HCT116 (cell line): ENCODE measurements around the gene ZSWIM5. TPM values are rescaled to one million over a fixed set of nuclear protein-coding genes. Genes with fewer than 3 reads are reported as not detected.

Experiments
- ATAC-seq: fragments of 200-7000 bp; cut with Tn5 transposase; 2 replicates; pipeline ENCODE4 v1.9.1; 2020; ENCODE audit warnings: mild to moderate bottlenecking, moderate library complexity
- BruUV-seq: library from RNA; stranded (reverse); fragments of 400-500 nt; replicated peaks from 2 replicates; lab custom pipeline; 2021; lab: Mats Ljungman, UMichigan
- CTCF ChIA-PET: fragments of 300-600 bp; sonication (Branson Sonifier 250); formaldehyde crosslinking; loops from one replicate; lab custom pipeline; 2021; ENCODE audit warnings: antibody characterized with exemption; lab: Charles Lee
- POLR2A ChIA-PET: fragments of 300-600, 350-600 bp; sonication (Branson Sonifier 250); formaldehyde crosslinking; loops from one replicate; lab custom pipeline; 2021; ENCODE audit warnings: antibody characterized with exemption; lab: Charles Lee
- RAD21 ChIA-PET, 2 experiments: fragments of 300-600 bp; sonication (Branson Sonifier 250); formaldehyde crosslinking; loops; one replicate each; lab custom pipeline; 2023; ENCODE audit warnings: low total read pairs in 2 of 2; ENCODE audit not compliant: uncharacterized antibody in 2 of 2, unreplicated experiment in 2 of 2, low non-redundant PET in 1 of 2; lab: Charles Lee
- DNase-seq: peaks from one replicate; pipeline ENCODE4 v3.0.0-alpha.2; 2010; ENCODE audit warnings: low read depth, low spot score
- H2AFZ ChIP-seq: fragments of 200-600 bp; shearing (Covaris generic), sonication (generic); 2 replicates; pipeline ENCODE4 v1.6.1; 2017; ENCODE audit warnings: low read depth, mixed run types, mixed read lengths, antibody characterized with exemption, low read length; ENCODE audit not compliant: poor library complexity, severe bottlenecking
- H3K27ac ChIP-seq: 2 replicates; pipeline ENCODE4 v1.5.1; 2012; ENCODE audit warnings: low read depth, low read length
- H3K27me3 ChIP-seq: fragments of 200-600 bp; sonication (generic); 2 replicates; pipeline ENCODE4 v1.6.1; 2016; ENCODE audit warnings: mixed run types, low read length, mixed read lengths; ENCODE audit not compliant: insufficient read depth
- H3K36me3 ChIP-seq, 2 experiments: fragments of 200-500 bp in 1 of 2; fragments of 200-600 bp in 1 of 2; sonication (Bioruptor generic) in 1 of 2; sonication (generic) in 1 of 2; 2 replicates each; pipeline versions ENCODE4 v1.5.1 to v1.6.1; 2014 to 2016; ENCODE audit warnings: low read length in 2 of 2, inconsistent platforms in 1 of 2, mixed read lengths in 1 of 2, mixed run types in 1 of 2; ENCODE audit not compliant: insufficient read depth in 2 of 2, control insufficient read depth in 1 of 2
- H3K4me1 ChIP-seq, 2 experiments: fragments of 200-600 bp in 1 of 2; sonication (generic) in 1 of 2; 2 replicates each; pipeline versions ENCODE4 v1.5.1 to v1.6.1; 2012 to 2017; ENCODE audit warnings: low read length in 2 of 2, inconsistent platforms in 1 of 2, mild to moderate bottlenecking in 1 of 2, mixed read lengths in 1 of 2, mixed run types in 1 of 2, moderate library complexity in 1 of 2; ENCODE audit not compliant: insufficient read depth in 2 of 2, control insufficient read depth in 1 of 2
- H3K4me2 ChIP-seq: fragments of 200-600 bp; sonication (generic); 2 replicates; pipeline ENCODE4 v1.6.1; 2017; ENCODE audit warnings: mixed run types, low read length, mixed read lengths
- H3K4me3 ChIP-seq, 2 experiments: fragments of 200-600 bp in 1 of 2; sonication (generic) in 1 of 2; replicated peaks in 1 of 2; 2 replicates each; pipeline ENCODE4 v1.5.1; 2011 to 2016; ENCODE audit warnings: low read length in 2 of 2, control low read depth in 1 of 2, low read depth in 1 of 2, mild to moderate bottlenecking in 1 of 2, mixed read lengths in 1 of 2, mixed run types in 1 of 2
- H3K79me2 ChIP-seq: fragments of 200-600 bp; sonication (generic); 2 replicates; pipeline ENCODE4 v1.6.1; 2017; ENCODE audit warnings: mild to moderate bottlenecking, mixed run types, low read length, moderate library complexity, mixed read lengths; ENCODE audit not compliant: insufficient read depth
- H3K9ac ChIP-seq: fragments of 200-600 bp; sonication (generic); 2 replicates; pipeline ENCODE4 v1.6.1; 2016; ENCODE audit warnings: low read length, mixed read lengths
- H3K9me2 ChIP-seq: fragments of 200-600 bp; sonication (generic), shearing (Covaris generic); 2 replicates; pipeline ENCODE4 v1.6.1; 2017; ENCODE audit warnings: mixed run types, mild to moderate bottlenecking, moderate library complexity; ENCODE audit not compliant: insufficient read depth
- H3K9me3 ChIP-seq, 2 experiments: fragments of 200-500 bp in 1 of 2; fragments of 200-600 bp in 1 of 2; sonication (Bioruptor generic) in 1 of 2; sonication (generic) in 1 of 2; 2 replicates each; pipeline ENCODE4 v1.6.1; 2014 to 2017; ENCODE audit warnings: low read length in 2 of 2, mixed read lengths in 2 of 2, inconsistent platforms in 1 of 2, low read depth in 1 of 2, mild to moderate bottlenecking in 1 of 2, mixed run types in 1 of 2, moderate library complexity in 1 of 2; ENCODE audit not compliant: control insufficient read depth in 1 of 2, insufficient read depth in 1 of 2
- H4K20me1 ChIP-seq: fragments of 200-600 bp; sonication (generic), shearing (Covaris generic); 2 replicates; pipeline ENCODE4 v1.6.1; 2017; ENCODE audit warnings: mixed run types, mild to moderate bottlenecking, moderate library complexity; ENCODE audit not compliant: insufficient read depth
- ELF1 ChIP-seq: IDR thresholded peaks from 2 replicates; pipeline ENCODE4 v1.6.1; 2012; ENCODE audit warnings: low read depth, borderline replicate concordance
- POLR2A ChIP-seq: IDR thresholded peaks from 2 replicates; pipeline ENCODE4 v1.7.0; 2011; ENCODE audit warnings: borderline replicate concordance; ENCODE audit not compliant: insufficient read depth, insufficient read length; ENCODE audit errors: extremely low read depth
- SIN3A ChIP-seq: IDR thresholded peaks from 2 replicates; pipeline ENCODE4 v1.6.1; 2012; ENCODE audit warnings: low read depth
- SP1 ChIP-seq: IDR thresholded peaks from 2 replicates; pipeline ENCODE4 v1.6.1; 2012; ENCODE audit warnings: low read depth
- TCF7L2 ChIP-seq: IDR thresholded peaks from 2 replicates; pipeline ENCODE4 v1.7.0; 2011; ENCODE audit warnings: borderline replicate concordance, inconsistent platforms; ENCODE audit not compliant: insufficient read depth, insufficient read length; ENCODE audit errors: extremely low read depth
- YY1 ChIP-seq: IDR thresholded peaks from 2 replicates; pipeline ENCODE4 v1.6.1; 2011; ENCODE audit warnings: low read length, low read depth, moderate library complexity, mild to moderate bottlenecking; ENCODE audit not compliant: insufficient replicate concordance; ENCODE audit errors: extremely low read depth
- intact Hi-C: fragments of 100-400 bp; cut with micrococcal nuclease; formaldehyde crosslinking; loops from 2 replicates; pipeline ENCODE4 v1.10.0; 2022
- total RNA-seq: library from RNA; stranded (reverse); gene quantifications from one replicate; pipeline ENCODE4 v1.2.1, GENCODE V29; 2021; ENCODE audit not compliant: unreplicated experiment
- TF ChIP-seq, protein P1 (sequence below): IDR thresholded peaks from 2 replicates; pipeline ENCODE4 v1.6.1; 2012

Gene ZSWIM5
- total RNA-seq, 1 experiment from 2014 or later: 1.1 TPM

DNA sequence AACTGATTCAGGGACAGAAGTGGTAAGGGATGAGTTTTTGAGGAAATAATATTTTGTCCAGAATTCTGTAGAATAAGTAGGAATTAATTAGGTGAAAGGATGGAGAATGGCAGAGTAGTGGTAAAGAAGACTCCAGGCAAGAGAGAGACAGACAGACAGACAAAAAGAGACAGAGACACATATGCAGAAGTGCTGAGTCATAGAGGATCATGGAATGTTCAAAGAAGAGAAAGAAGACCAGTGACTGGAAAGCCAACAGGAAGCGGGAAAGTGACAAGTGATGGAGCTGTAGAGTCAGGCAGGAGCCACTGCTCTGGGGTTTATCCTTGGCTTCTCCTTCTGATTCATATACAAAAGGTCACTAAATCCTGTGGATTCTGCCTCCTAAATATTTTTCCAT lies 108.5 kb downstream of the ZSWIM5 start:
- Histone ChIP-seq H3K4me2 (peak overlapping the region; percentile 16; the same call in 1 of the 2 replicates), H3K36me3 (no peaks in the 10 kb centered on the region), H3K27ac (no peak overlapping the region), H2AFZ (no peak overlapping the region), H3K9ac (no peak overlapping the region), H3K4me3 (no peak overlapping the region), H3K27me3 (no peaks in the 10 kb centered on the region), H3K4me1 (peaks cover 0 to 6% of the 10 kb centered on the region in 2 experiments; a peak in 2 of 4 replicates), H4K20me1 (no peaks in the 10 kb centered on the region), H3K9me2 (no peaks in the 10 kb centered on the region), H3K79me2 (no peaks in the 10 kb centered on the region), H3K9me3 (no peaks in the 10 kb centered on the region)
- POLR2A ChIA-PET: no interaction called here
- no TSS peak for BruUV-seq
- DNase-seq (no peak), ATAC-seq (no peak)
- CTCF ChIA-PET: no interaction called here
- TF ChIP-seq ELF1 (no peak), YY1 (no peak), TCF7L2 (no peak)
- RAD21 ChIA-PET: no interaction called here
- intact Hi-C loops: no loop called here

DNA sequence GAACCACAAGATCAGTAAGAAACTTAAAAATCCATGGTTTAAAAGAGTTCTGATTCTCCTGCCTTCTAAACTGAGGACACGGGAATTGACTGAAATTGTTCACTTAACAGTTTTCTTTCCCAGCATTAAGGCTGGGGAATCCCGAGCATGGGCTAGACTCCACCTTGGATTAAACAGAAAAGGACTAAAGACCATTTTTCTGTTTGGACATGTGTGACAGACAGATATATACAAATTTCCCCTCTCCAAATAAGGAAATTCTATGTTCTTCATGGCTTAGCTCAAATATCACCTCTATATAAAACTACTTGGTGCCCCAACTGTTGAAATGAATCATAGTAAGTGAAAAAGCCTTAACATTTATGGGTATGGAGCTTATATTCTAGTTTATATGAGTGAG lies 109.3 kb downstream of the ZSWIM5 start:
- Histone ChIP-seq H4K20me1 (no peaks in the 10 kb centered on the region), H3K4me2 (no peak overlapping the region)
- no TSS peak for BruUV-seq
- ATAC-seq: no peak
- POLR2A ChIA-PET: no interaction called here
- no peak for TF ChIP-seq SP1
- no peak for TF ChIP-seq POLR2A
- TF ChIP-seq, protein P1, sequence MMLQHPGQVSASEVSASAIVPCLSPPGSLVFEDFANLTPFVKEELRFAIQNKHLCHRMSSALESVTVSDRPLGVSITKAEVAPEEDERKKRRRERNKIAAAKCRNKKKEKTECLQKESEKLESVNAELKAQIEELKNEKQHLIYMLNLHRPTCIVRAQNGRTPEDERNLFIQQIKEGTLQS: no peak
- no peak for TF ChIP-seq SIN3A
- TF ChIP-seq, all 23 proteins: peak for 0
- Histone ChIP-seq H3K9ac (no peak overlapping the region), H3K4me3 (no peak overlapping the region), H3K79me2 (no peaks in the 10 kb centered on the region), H3K27ac (no peak overlapping the region), H3K9me3 (no peaks in the 10 kb centered on the region), H3K27me3 (no peaks in the 10 kb centered on the region), H3K4me1 (peaks cover 0 to 6% of the 10 kb centered on the region in 2 experiments; a peak in 2 of 4 replicates), H3K36me3 (no peaks in the 10 kb centered on the region), H2AFZ (no peak overlapping the region), H3K9me2 (no peaks in the 10 kb centered on the region)
- intact Hi-C loops: no loop called here
- DNase-seq: no peak
- CTCF ChIA-PET: no interaction called here
- RAD21 ChIA-PET: no interaction called here
